ENCODE results near the gene HTR4. TPM values are rescaled to one million over a fixed set of nuclear protein-coding genes. Genes with fewer than 3 reads are reported as not detected.

HTR4 gene
- total RNA-seq, 1 donor from 2014 or later, result not detected

GRCh38 chr5:148615644-148616275 lies 38.6 kb downstream of the HTR4 start:
- DNase-seq (ENCODE audit: low spot score), result no peak

GRCh38 chr5:148607406-148607805 lies 46.9 kb downstream of the HTR4 start:
- DNase-seq (ENCODE audit: low spot score), result no peak

GRCh38 chr5:148606296-148606695 lies 48.0 kb downstream of the HTR4 start:
- no peak for DNase-seq (ENCODE audit: low spot score)

GRCh38 chr5:148599187-148599586 lies 55.1 kb downstream of the HTR4 start:
- no peak for DNase-seq (ENCODE audit: low spot score)

- no peak for DNase-seq (ENCODE audit: low spot score)
Measured at GRCh38 chr5:148595697-148596096, 58.6 kb downstream of the HTR4 start.

GRCh38 chr5:148586796-148587195 lies 67.5 kb downstream of the HTR4 start:
- no peak for DNase-seq (ENCODE audit: low spot score)

- no peak for DNase-seq (ENCODE audit: low spot score)
Measured at GRCh38 chr5:148585988-148586387, 68.3 kb downstream of the HTR4 start.

- DNase-seq (ENCODE audit: low spot score), result no peak
Measured at GRCh38 chr5:148584103-148584502, 70.2 kb downstream of the HTR4 start.

- no peak for DNase-seq (ENCODE audit: low spot score)
Measured at GRCh38 chr5:148583421-148583965, 70.8 kb downstream of the HTR4 start.

GRCh38 chr5:148574167-148574566 lies 80.2 kb downstream of the HTR4 start:
- DNase-seq (ENCODE audit: low spot score), result no peak

GRCh38 chr5:148573374-148573773 lies 81.0 kb downstream of the HTR4 start:
- no peak for DNase-seq (ENCODE audit: low spot score)

GRCh38 chr5:148569948-148570347 lies 84.4 kb downstream of the HTR4 start:
- no peak for DNase-seq (ENCODE audit: low spot score)

GRCh38 chr5:148565148-148565547 lies 89.2 kb downstream of the HTR4 start:
- DNase-seq (ENCODE audit: low spot score), result no peak

GRCh38 chr5:148563021-148563420 lies 91.3 kb downstream of the HTR4 start:
- no peak for DNase-seq (ENCODE audit: low spot score)

- DNase-seq (ENCODE audit: low spot score), result no peak
Measured at GRCh38 chr5:148561801-148562311, 92.5 kb downstream of the HTR4 start.

GRCh38 chr5:148559461-148559860 lies 94.9 kb downstream of the HTR4 start:
- no peak for DNase-seq (ENCODE audit: low spot score)

GRCh38 chr5:148558892-148559291 lies 95.4 kb downstream of the HTR4 start:
- DNase-seq (ENCODE audit: low spot score), result no peak

- no peak for DNase-seq (ENCODE audit: low spot score)
Measured at GRCh38 chr5:148556835-148557234, 97.5 kb downstream of the HTR4 start.

GRCh38 chr5:148554621-148555020 lies 99.7 kb downstream of the HTR4 start:
- no peak for DNase-seq (ENCODE audit: low spot score)

GRCh38 chr5:148543727-148544126 lies 110.6 kb downstream of the HTR4 start:
- no peak for DNase-seq (ENCODE audit: low spot score)

- no peak for DNase-seq (ENCODE audit: low spot score)
Measured at GRCh38 chr5:148542812-148543211, 111.5 kb downstream of the HTR4 start.

GRCh38 chr5:148541054-148541835 lies 113.1 kb downstream of the HTR4 start:
- no peak for DNase-seq (ENCODE audit: low spot score)

- DNase-seq (ENCODE audit: low spot score), result no peak
Measured at GRCh38 chr5:148540647-148541046, 113.7 kb downstream of the HTR4 start.

All from ureter (tissue), 1 donor.